Testis (tissue), 3 donors: Measurements from ENCODE around the gene RAI1. TPM values are rescaled to one million over a fixed set of nuclear protein-coding genes. Genes with fewer than 3 reads are reported as not detected.

Source experiments
- DNase-seq: peaks from one replicate; pipeline ENCODE4 v3.0.0-alpha.2; 2019
- H3K27ac ChIP-seq, 2 donors: fragments of 200-600 bp; sonication (generic); one replicate each; pipeline ENCODE4 v1.5.1; 2019
- H3K27me3 ChIP-seq: fragments of 200-600 bp; sonication (generic); one replicate; pipeline ENCODE4 v1.5.1; 2019
- H3K36me3 ChIP-seq: fragments of 200-600 bp; sonication (generic); one replicate; pipeline ENCODE4 v1.5.1; 2017; ENCODE audit warnings: low read depth; ENCODE audit errors: missing control alignments
- H3K4me1 ChIP-seq: fragments of 200-600 bp; sonication (generic); one replicate; pipeline ENCODE4 v1.5.1; 2019
- H3K4me3 ChIP-seq, 2 donors: fragments of 200-600 bp; sonication (generic); one replicate each; pipeline ENCODE4 v1.5.1; 2017 to 2019
- H3K9me3 ChIP-seq: fragments of 200-600 bp; sonication (generic); one replicate; pipeline ENCODE4 v1.5.1; 2017
- POLR2A ChIP-seq: fragments of 450-650 bp; IDR thresholded peaks from one replicate; pipeline ENCODE4 v1.6.1; 2017; ENCODE audit warnings: antibody characterized with exemption, mild to moderate bottlenecking, moderate library complexity
- WGBS, 2 donors: methylation state at CpG; one replicate each; pipeline ENCODE4 v1.1.5; 2018; 5-methylcytosine and 5-hydroxymethylcytosine counted together
- intact Hi-C: fragments of 100-400 bp; cut with DNase I; formaldehyde crosslinking; loops from one replicate; pipeline ENCODE4 v1.15.1; 2023; ENCODE audit warnings: low total_unique reads
- microRNA counts, 2 donors: library from miRNA; unstranded; fragments of <30 nt; microRNA quantifications; one replicate each; lab custom pipeline; 2016
- microRNA-seq, 2 donors: library from miRNA; unstranded; fragments of <30 nt; microRNA quantifications; one replicate each; pipeline ENCODE4, GENCODE V29; 2016; ENCODE audit warnings: borderline number of aligned reads in 2 of 2, borderline replicate concordance in 1 of 2
- polyA plus RNA-seq: library from polyadenylated mRNA; stranded (reverse); fragments of 350-450 nt; fragmentation: Illumina TruSeq; extraction: RNeasy Lipid Tissue Mini Kit (QIAGEN cat#74804); gene quantifications from one replicate; pipeline ENCODE4 v1.2.3, GENCODE V29; 2014; ENCODE audit warnings: low read depth, low replicate concordance; ENCODE audit not compliant: insufficient read depth
- small RNA-seq, 2 donors: library from RNA; depleted of rRNA; stranded (forward); fragments of <200 nt; gene quantifications; one replicate each; pipeline ENCODE3, GENCODE V24; 2016
- total RNA-seq, 2 donors: library from RNA; depleted of rRNA; stranded (reverse); fragments of >200 nt; gene quantifications; one replicate each; pipeline ENCODE4 v1.2.3, GENCODE V29; 2016
- TF ChIP-seq, protein P1 (sequence below), 3 experiments: fragments of 450-650 bp in 2 of 3; fragments of 200-600 bp in 1 of 3; sonication (generic) in 1 of 3; IDR thresholded peaks; one replicate each; pipeline ENCODE4 v1.5.1; 2016 to 2019; ENCODE audit warnings: antibody characterized with exemption in 3 of 3, mild to moderate bottlenecking in 2 of 3, moderate library complexity in 1 of 3

RAI1 gene
- total and polyA plus RNA-seq, 3 donors from 2014 or later = 17.5 to 44.5 (median 42.8) TPM

DNA sequence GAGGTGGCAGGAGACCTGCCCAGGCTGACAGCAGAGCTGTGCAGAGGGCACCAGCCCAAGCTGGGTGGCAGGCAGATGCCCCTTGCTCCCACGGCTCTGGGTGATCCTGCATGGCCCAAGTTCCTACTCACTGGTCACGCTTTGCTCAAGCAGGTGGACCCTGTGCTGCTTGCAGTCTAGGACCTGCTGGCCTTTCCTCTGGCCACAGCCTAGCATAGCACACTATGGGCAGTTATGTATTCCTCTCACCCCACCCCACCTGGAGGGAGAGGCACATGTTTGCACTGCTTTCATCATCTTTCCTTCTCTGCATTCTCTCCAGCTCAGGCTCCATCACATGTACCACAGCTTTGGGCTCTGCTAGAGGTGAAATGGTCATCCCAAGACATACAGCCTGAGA lies 175.1 kb downstream of the RAI1 start:
- H3K4me1 ChIP-seq = peaks cover 24% of the 10 kb centered on the region
- DNase-seq = no peak
- H3K36me3 ChIP-seq = no peaks in the 10 kb centered on the region
- intact Hi-C loops = loop anchor here (5.0 kb wide), 1 partner anchor 44 kb away; no protein-coding TSS in a partner anchor
- no peak for TF ChIP-seq POLR2A
- TF ChIP-seq, protein P1, sequence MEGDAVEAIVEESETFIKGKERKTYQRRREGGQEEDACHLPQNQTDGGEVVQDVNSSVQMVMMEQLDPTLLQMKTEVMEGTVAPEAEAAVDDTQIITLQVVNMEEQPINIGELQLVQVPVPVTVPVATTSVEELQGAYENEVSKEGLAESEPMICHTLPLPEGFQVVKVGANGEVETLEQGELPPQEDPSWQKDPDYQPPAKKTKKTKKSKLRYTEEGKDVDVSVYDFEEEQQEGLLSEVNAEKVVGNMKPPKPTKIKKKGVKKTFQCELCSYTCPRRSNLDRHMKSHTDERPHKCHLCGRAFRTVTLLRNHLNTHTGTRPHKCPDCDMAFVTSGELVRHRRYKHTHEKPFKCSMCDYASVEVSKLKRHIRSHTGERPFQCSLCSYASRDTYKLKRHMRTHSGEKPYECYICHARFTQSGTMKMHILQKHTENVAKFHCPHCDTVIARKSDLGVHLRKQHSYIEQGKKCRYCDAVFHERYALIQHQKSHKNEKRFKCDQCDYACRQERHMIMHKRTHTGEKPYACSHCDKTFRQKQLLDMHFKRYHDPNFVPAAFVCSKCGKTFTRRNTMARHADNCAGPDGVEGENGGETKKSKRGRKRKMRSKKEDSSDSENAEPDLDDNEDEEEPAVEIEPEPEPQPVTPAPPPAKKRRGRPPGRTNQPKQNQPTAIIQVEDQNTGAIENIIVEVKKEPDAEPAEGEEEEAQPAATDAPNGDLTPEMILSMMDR (IDR thresholded peaks at IDR 0.05) = no peak
- H3K27me3 ChIP-seq = no peaks in the 10 kb centered on the region
- WGBS, 2 donors = 49 to 65% methylated on average over 2 of the region's 2 CpGs
- H3K4me3 ChIP-seq = no peak overlapping the region
- H3K27ac ChIP-seq = peak overlapping the region in 1 of 2 donors; percentile 64
- no peaks in the 10 kb centered on the region for H3K9me3 ChIP-seq

DNA sequence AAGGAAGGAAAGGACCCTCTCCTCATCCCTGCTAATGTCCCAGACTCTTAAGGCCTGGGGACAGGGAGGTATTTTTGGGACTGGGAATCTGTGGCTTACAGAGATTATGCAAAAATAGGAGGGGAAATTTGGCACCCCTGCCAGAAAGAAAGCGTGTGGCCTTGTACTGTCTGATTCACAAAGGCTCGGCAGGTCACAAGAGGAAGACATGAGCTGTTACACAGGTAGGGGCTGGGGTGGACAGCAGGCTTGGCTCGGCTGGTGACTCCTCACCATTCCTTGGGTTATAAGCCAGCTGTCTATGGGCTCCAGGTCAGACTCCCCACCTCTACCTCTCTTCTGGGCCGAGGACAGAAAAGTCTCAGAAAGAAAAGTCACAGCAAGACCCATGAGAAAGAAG lies 176.2 kb downstream of the RAI1 start:
- DNase-seq = no peak
- intact Hi-C loops = loop anchor here (5.0 kb wide), 1 partner anchor 45 kb away; no protein-coding TSS in a partner anchor
- H3K27ac ChIP-seq = peak overlapping the region in 1 of 2 donors; percentile 64

DNA sequence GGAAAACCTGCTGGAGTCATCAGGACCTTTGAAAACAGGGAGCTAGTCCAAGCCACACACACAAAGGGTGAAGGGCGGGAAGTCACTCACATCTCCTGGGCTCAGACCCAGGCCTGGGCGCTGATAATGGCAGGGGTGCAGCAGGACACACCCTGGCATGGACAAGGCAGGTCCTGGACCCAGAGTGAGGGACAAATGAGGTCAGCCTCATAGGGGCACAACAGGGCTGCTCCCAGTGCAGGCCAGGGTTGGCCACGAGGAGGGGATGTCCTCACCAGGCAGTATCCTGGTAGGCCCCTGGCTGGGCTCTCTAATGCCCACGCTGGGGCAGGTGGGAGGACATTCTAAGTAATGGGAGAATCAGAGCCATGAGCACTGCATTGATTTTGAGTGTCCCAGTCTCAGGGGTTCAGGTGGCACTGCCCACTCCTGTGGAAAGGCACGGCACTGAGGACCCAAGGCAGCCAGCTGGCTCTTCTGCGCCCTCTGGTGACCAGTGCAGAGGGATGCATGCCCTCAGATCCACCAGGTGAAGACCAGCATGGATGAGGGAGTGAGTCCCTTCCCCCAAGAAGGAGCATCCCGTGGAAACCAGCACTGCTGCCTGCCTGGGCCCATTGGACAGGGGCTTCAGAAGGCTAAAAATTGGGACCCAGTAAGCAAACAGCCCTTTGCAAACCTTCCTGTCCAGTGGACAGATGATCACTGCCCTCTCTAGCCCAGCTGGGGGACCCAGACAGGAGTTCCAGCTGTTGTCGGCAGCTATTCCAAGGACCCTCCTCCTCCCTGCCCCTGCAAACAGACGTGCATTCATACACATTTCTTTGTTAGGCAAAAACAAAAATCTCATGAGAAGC lies 178.9 kb downstream of the RAI1 start:
- H3K4me3 ChIP-seq = no peak overlapping the region
- no peak overlapping the region for H3K27ac ChIP-seq
- TF ChIP-seq, protein P1 (IDR thresholded peaks at IDR 0.05) = peak; percentile 90 to 97 (median 91)
- TF ChIP-seq POLR2A = no peak
- peak; percentile 76 for DNase-seq
- intact Hi-C loops = loop anchor here (5.0 kb wide), 1 partner anchor 48 kb away; no protein-coding TSS in a partner anchor
- 42 to 48% methylated on average over 4 to 9 of the region's 9 CpGs for WGBS, 2 donors
- no peaks in the 10 kb centered on the region for H3K27me3 ChIP-seq
- peaks cover 17% of the 10 kb centered on the region for H3K4me1 ChIP-seq
- H3K9me3 ChIP-seq = no peaks in the 10 kb centered on the region
- no peaks in the 10 kb centered on the region for H3K36me3 ChIP-seq

More for the DNA sequence above, 176.2 kb downstream of the RAI1 start:
- no peak for TF ChIP-seq POLR2A
- TF ChIP-seq, protein P1 (IDR thresholded peaks at IDR 0.05) = no peak
- no peaks in the 10 kb centered on the region for H3K36me3 ChIP-seq
- no peak overlapping the region for H3K4me3 ChIP-seq
- 66 to 79% methylated on average over 3 to 4 of the region's 4 CpGs for WGBS, 2 donors
- H3K27me3 ChIP-seq = no peaks in the 10 kb centered on the region
- no peaks in the 10 kb centered on the region for H3K9me3 ChIP-seq
- H3K4me1 ChIP-seq = peaks cover 24% of the 10 kb centered on the region

DNA sequence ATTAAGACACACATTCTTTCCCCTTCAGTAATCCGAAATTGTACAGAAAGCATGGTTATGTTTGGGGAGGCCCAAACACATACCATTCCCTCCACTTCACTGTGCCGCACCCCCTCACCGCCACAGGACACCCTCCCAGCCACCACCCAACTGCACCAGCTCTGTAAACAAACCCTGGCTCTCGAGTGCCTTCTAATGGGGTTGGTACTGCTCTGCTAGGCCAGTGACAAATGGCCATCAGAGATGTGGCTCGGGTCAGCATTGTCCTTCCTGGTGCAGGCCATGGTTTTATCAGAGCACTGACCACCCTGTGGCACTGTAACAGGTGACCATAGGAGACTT lies 179.5 kb downstream of the RAI1 start:
- H3K36me3 ChIP-seq = no peaks in the 10 kb centered on the region
- intact Hi-C loops = no loop called here
- TF ChIP-seq, protein P1 (IDR thresholded peaks at IDR 0.05) = no peak
- TF ChIP-seq POLR2A = no peak
- H3K4me1 ChIP-seq = peaks cover 11% of the 10 kb centered on the region
- H3K27me3 ChIP-seq = no peaks in the 10 kb centered on the region
- no peaks in the 10 kb centered on the region for H3K9me3 ChIP-seq
- no peak overlapping the region for H3K4me3 ChIP-seq
- 80 to 89% methylated on average over 3 to 5 of the region's 5 CpGs for WGBS, 2 donors
- H3K27ac ChIP-seq = no peak overlapping the region
- no peak for DNase-seq

MicroRNA genes within 50 kb of the gene (microRNA counts, 767-probe panel; counts per million panel counts)
- 0 to 152 counts per million in 2 donors for microRNA hsa-miR-33b-5p (lab: Ali Mortazavi, UCI)

Small RNA genes lying within 50 kb of the gene (microRNA-seq; reads per million reads assigned to microRNA genes)
- gene MIR33B (4.1 to 7.0 reads per million in 2 donors), gene MIR6777 (0 to 2.1 reads per million in 2 donors)

Small RNA genes lying within 50 kb of the gene (small RNA-seq; reads per million reads assigned to genes)
- gene MIR33B (0 to 0.46 reads per million in 2 donors), gene MIR6777 (0 reads per million in 2 donors), gene RF02177 (0 reads per million in 2 donors), gene RF02178 (0 reads per million in 2 donors)

Other genes with a start within 250 kb of the RAI1 start
- gene MED9, start 204.5 kb upstream of the RAI1 start, total RNA-seq = 10 to 100 TPM; 35.9 to 42.6 TPM
- gene MED9, start 204.5 kb upstream of the RAI1 start, polyA plus RNA-seq = 18.8 TPM
- 100 to 1,000 TPM in 1 of 2 donors, 10 to 100 TPM in 1; 99.7 to 129 TPM for gene RASD1, start 185.1 kb upstream of the RAI1 start, total RNA-seq
- 50.1 TPM for gene RASD1, start 185.1 kb upstream of the RAI1 start, polyA plus RNA-seq
- gene PEMT, start 89.8 kb upstream of the RAI1 start, total RNA-seq = 100 to 1,000 TPM in 1 of 2 donors, 10 to 100 TPM in 1; 83.1 to 120 TPM
- gene PEMT, start 89.8 kb upstream of the RAI1 start, polyA plus RNA-seq = 66.0 TPM
- 100 to 1,000 TPM; 239 to 256 TPM for gene SREBF1, start 155.5 kb downstream of the RAI1 start, total RNA-seq
- gene SREBF1, start 155.5 kb downstream of the RAI1 start, polyA plus RNA-seq = 142 TPM